Loucy (cell line): ENCODE measurements around the gene ATP10D.

Experiments used
- H2AFZ ChIP-seq: fragments of 200-600 bp; sonication (generic); 2 replicates; pipeline ENCODE4 v1.6.0; 2016; ENCODE audit warnings: antibody characterized with exemption, mild to moderate bottlenecking, low read length, moderate library complexity
- H3F3A ChIP-seq: fragments of 200-600 bp; 2 replicates; pipeline ENCODE4 v1.6.0; 2016; ENCODE audit warnings: antibody characterized with exemption, low read depth, mild to moderate bottlenecking
- H3K27me3 ChIP-seq: fragments of 200-600 bp; sonication (generic); 2 replicates; pipeline ENCODE4 v1.6.1; 2014; ENCODE audit warnings: low read length, mild to moderate bottlenecking; ENCODE audit not compliant: insufficient read depth, poor library complexity, severe bottlenecking
- H3K36me3 ChIP-seq: fragments of 200-600 bp; sonication (generic); 2 replicates; pipeline ENCODE4 v1.6.1; 2016; ENCODE audit warnings: low read length; ENCODE audit not compliant: insufficient read depth
- H3K4me1 ChIP-seq: fragments of 200-600 bp; sonication (generic); 2 replicates; pipeline ENCODE4 v1.5.1; 2014; ENCODE audit warnings: low read length, mild to moderate bottlenecking; ENCODE audit not compliant: insufficient read depth, poor library complexity, severe bottlenecking
- H3K4me2 ChIP-seq: fragments of 200-600 bp; sonication (generic); 2 replicates; pipeline ENCODE4 v1.6.0; 2014; ENCODE audit warnings: antibody characterized with exemption, low read length, low read depth, mild to moderate bottlenecking; ENCODE audit not compliant: poor library complexity, severe bottlenecking
- H3K4me3 ChIP-seq: fragments of 200-600 bp; sonication (generic); 2 replicates; pipeline ENCODE4 v1.5.1; 2014; ENCODE audit warnings: low read length, mild to moderate bottlenecking, mixed read lengths; ENCODE audit not compliant: poor library complexity, severe bottlenecking
- H3K79me2 ChIP-seq: fragments of 200-600 bp; sonication (generic); 2 replicates; pipeline ENCODE4 v1.6.1; 2014; ENCODE audit warnings: low read length; ENCODE audit not compliant: insufficient read depth
- H3K9ac ChIP-seq: fragments of 200-600 bp; sonication (generic); 2 replicates; pipeline ENCODE4 v1.6.0; 2014; ENCODE audit warnings: mild to moderate bottlenecking, low read depth, low read length, moderate library complexity; ENCODE audit not compliant: poor library complexity, severe bottlenecking
- H3K9me2 ChIP-seq: fragments of 200-600 bp; sonication (generic); replicated peaks from 2 replicates; pipeline ENCODE4 v1.6.1; 2016; ENCODE audit warnings: low read depth, low read length, mixed read lengths
- H3K9me3 ChIP-seq: fragments of 200-600 bp; sonication (generic); 2 replicates; pipeline ENCODE4 v1.6.1; 2014; ENCODE audit warnings: mild to moderate bottlenecking, antibody characterized with exemption, low read length, low read depth; ENCODE audit not compliant: insufficient read depth
- H4K20me1 ChIP-seq: fragments of 200-600 bp; sonication (generic); 2 replicates; pipeline ENCODE4 v1.6.0; 2014; ENCODE audit warnings: antibody characterized with exemption, low read length, mild to moderate bottlenecking; ENCODE audit not compliant: insufficient read depth, poor library complexity, severe bottlenecking
- EZH2phosphoT487 ChIP-seq: fragments of 200-600 bp; IDR thresholded peaks from 2 replicates; pipeline ENCODE4 v1.6.1; 2018; ENCODE audit warnings: antibody characterized with exemption, mild to moderate bottlenecking, moderate library complexity, borderline replicate concordance
- TF ChIP-seq, protein P1 (sequence below): fragments of 200-600 bp; sonication (generic); conservative IDR thresholded peaks from 2 replicates; pipeline ENCODE4 v1.5.1; 2014; ENCODE audit warnings: mild to moderate bottlenecking, antibody characterized with exemption, low read length

Gene ATP10D

DNA sequence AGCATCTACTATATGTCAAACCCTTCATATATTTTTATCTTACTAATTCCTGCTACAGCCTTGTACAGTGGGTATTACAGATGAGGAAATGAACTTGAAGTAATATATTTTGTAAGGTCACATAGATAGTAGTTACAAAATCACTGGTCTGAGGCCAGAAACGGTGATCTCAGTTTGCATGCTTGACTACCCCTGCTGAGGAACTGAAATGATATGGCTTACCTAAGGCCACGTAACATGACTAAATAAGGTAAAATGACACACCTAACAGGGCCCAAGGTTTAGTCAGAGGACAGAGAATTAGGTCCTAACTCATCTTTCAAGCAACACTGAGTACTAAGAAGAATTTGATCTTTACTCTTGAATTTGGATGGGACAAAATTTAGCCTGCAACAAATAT lies 20.1 kb upstream of the ATP10D start:
- no peaks in the 10 kb centered on the region for H4K20me1 ChIP-seq
- H3K36me3 ChIP-seq: no peaks in the 10 kb centered on the region
- H3K27me3 ChIP-seq: no peaks in the 10 kb centered on the region
- TF ChIP-seq, protein P1, sequence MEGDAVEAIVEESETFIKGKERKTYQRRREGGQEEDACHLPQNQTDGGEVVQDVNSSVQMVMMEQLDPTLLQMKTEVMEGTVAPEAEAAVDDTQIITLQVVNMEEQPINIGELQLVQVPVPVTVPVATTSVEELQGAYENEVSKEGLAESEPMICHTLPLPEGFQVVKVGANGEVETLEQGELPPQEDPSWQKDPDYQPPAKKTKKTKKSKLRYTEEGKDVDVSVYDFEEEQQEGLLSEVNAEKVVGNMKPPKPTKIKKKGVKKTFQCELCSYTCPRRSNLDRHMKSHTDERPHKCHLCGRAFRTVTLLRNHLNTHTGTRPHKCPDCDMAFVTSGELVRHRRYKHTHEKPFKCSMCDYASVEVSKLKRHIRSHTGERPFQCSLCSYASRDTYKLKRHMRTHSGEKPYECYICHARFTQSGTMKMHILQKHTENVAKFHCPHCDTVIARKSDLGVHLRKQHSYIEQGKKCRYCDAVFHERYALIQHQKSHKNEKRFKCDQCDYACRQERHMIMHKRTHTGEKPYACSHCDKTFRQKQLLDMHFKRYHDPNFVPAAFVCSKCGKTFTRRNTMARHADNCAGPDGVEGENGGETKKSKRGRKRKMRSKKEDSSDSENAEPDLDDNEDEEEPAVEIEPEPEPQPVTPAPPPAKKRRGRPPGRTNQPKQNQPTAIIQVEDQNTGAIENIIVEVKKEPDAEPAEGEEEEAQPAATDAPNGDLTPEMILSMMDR: no peak
- TF ChIP-seq EZH2phosphoT487: no peak
- no peak overlapping the region for H3K4me3 ChIP-seq
- no peak overlapping the region for H2AFZ ChIP-seq
- H3F3A ChIP-seq: no peaks in the 10 kb centered on the region
- H3K9me2 ChIP-seq: no peaks in the 10 kb centered on the region
- peaks cover 16% of the 10 kb centered on the region; the same call in 1 of the 2 replicates for H3K79me2 ChIP-seq
- H3K4me1 ChIP-seq: peaks cover 32% of the 10 kb centered on the region
- H3K4me2 ChIP-seq: no peak overlapping the region
- H3K9ac ChIP-seq: no peak overlapping the region
- H3K9me3 ChIP-seq: no peaks in the 10 kb centered on the region

DNA sequence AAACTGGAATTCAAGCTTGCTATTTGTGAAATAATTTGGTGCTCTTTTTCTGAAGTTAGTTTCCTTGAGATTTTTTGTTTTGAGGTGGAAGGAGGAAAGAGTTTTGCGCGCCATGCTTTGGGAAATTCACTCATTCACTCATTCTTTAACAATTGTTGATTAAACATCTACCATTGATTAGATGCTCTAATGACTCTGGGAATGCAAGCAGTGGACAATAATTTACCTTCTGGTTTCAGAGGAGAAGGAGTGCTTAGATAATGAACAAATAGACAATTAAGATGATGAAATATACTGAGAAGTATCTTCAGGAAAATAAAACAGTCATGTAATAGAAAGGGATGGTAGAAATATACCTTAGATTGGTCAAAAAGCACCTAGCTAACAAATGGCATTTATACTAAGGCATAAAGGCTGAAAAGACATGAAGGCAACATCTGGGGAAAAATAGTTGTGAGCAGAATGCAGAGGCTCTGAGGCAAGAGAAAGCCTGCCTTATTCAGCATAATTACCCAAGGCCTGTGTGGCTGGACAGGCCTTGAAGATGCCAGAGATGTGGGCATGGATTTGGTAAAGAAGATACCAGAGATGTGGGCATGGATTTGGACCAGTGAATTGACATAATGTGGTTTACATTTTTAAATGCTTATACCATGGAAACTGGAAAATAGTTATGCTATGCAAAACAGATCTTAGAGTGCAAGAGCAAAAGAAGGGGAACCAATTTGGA lies 18.9 kb upstream of the ATP10D start:
- H2AFZ ChIP-seq: no peak overlapping the region
- no peaks in the 10 kb centered on the region for H3K27me3 ChIP-seq
- H3K9ac ChIP-seq: no peak overlapping the region
- no peaks in the 10 kb centered on the region for H4K20me1 ChIP-seq
- H3K79me2 ChIP-seq: peaks cover 11% of the 10 kb centered on the region; the same call in 1 of the 2 replicates
- H3K4me2 ChIP-seq: no peak overlapping the region
- no peaks in the 10 kb centered on the region for H3K9me2 ChIP-seq
- no peak overlapping the region for H3K4me3 ChIP-seq
- no peaks in the 10 kb centered on the region for H3K9me3 ChIP-seq
- peaks cover 23% of the 10 kb centered on the region for H3K4me1 ChIP-seq
- TF ChIP-seq EZH2phosphoT487: no peak
- TF ChIP-seq, protein P1: no peak
- no peaks in the 10 kb centered on the region for H3F3A ChIP-seq
- no peaks in the 10 kb centered on the region for H3K36me3 ChIP-seq

DNA sequence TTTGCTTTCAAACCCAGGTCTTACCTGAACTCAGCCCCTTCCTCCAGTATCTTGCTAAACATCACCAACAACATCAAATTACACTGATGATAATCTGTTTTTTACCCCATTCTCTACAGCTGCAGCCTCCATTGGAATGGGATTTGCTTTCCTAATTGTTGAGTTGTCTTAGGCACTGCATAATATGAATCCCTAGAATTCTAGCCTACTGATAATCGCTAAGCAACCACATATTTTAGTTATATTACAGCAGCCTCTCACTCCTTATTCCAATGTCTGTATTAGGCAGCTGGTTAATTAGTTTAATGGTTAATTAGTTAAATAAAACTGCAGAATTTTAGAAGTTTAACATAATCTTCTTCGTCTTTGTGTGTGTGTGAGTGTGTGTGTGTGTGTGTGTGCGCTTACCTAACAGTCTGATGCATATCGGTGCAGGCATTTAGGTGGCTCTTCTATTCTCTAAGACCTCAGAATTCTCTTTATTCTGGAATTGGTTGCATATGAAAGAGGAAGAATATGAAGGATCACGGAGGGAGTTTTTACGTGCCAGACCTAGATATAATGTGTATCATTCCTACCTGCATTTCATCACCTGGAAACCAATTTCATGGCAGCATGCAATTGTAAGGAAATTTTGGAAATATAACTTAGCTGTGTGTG lies 16.2 kb upstream of the ATP10D start:
- H3K4me1 ChIP-seq: peaks cover 3% of the 10 kb centered on the region
- no peaks in the 10 kb centered on the region for H3K9me2 ChIP-seq
- H3F3A ChIP-seq: no peaks in the 10 kb centered on the region
- H3K4me3 ChIP-seq: no peak overlapping the region
- H4K20me1 ChIP-seq: no peaks in the 10 kb centered on the region
- no peaks in the 10 kb centered on the region for H3K36me3 ChIP-seq
- H3K27me3 ChIP-seq: no peaks in the 10 kb centered on the region
- no peaks in the 10 kb centered on the region for H3K79me2 ChIP-seq
- H2AFZ ChIP-seq: no peak overlapping the region
- no peak overlapping the region for H3K9ac ChIP-seq
- TF ChIP-seq EZH2phosphoT487: no peak
- TF ChIP-seq, protein P1: no peak
- no peak overlapping the region for H3K4me2 ChIP-seq
- no peaks in the 10 kb centered on the region for H3K9me3 ChIP-seq
